ENCODE results near the gene CFAP53. TPM values are rescaled to one million over a fixed set of nuclear protein-coding genes. Genes with fewer than 3 reads are reported as not detected.
"Not testable (repeated sequence)": the region's sequence is repeated elsewhere in the genome, so short reads cannot be mapped to it uniquely, and the experiment has no call there.

Gene CFAP53
- total and polyA plus RNA-seq, 11 donors, result 0.10 to 0.62 (median 0.15) TPM; not detected in 6

DNA sequence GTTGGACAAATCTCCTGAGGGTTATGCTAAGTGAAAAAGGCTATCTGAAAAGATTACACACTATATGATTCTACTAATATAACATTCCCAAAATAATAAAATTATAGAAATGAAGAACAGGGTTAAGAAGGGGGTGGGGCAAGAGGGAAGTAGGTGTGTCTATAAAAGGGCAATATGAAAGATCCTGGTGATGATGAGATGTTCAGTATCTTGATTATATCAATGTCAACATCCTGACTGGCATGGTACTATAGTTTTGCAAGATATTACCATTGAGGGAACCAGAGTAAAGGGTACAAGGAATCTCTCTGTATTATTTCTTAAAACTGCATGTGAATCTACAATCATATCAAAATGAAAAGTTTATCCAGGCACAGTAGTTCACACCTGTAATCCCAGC lies 16.7 kb downstream of the CFAP53 start:
- no peak overlapping the region for H3K4me3 ChIP-seq
- no peak overlapping the region for H3K27ac ChIP-seq
- DNase-seq, result no peak
- ATAC-seq, result no peak
- no peaks in the 10 kb centered on the region for H3K27me3 ChIP-seq
- no peaks in the 10 kb centered on the region for H3K4me1 ChIP-seq
- no peaks in the 10 kb centered on the region for H3K9me3 ChIP-seq
- intact Hi-C loops (cut with DNase I), result loop anchor here in 1 of 10 donors (10.0 kb wide), 1 partner anchor 65 kb away; no protein-coding TSS in a partner anchor
- H3K36me3 ChIP-seq, result no peaks in the 10 kb centered on the region
- TF ChIP-seq POLR2A (IDR thresholded peaks at IDR 0.05) (no peak), CTCF (IDR thresholded peaks at IDR 0.05) (no peak)

- no peaks in the 10 kb centered on the region for H3K9me3 ChIP-seq
- intact Hi-C loops (cut with DNase I), result loop anchor here in 2 of 10 donors (2.0 to 10.0 kb wide), 2 partner anchors 61 to 67 kb away; no protein-coding TSS in a partner anchor
- no peak for DNase-seq
- H3K4me3 ChIP-seq, result no peak overlapping the region
- H3K4me1 ChIP-seq, result no peaks in the 10 kb centered on the region
- TF ChIP-seq CTCF (IDR thresholded peaks at IDR 0.05), result no peak
- TF ChIP-seq POLR2A (IDR thresholded peaks at IDR 0.05), result no peak
- H3K27me3 ChIP-seq, result no peaks in the 10 kb centered on the region
- H3K36me3 ChIP-seq, result no peaks in the 10 kb centered on the region
- H3K27ac ChIP-seq, result no peak overlapping the region
- no peak for ATAC-seq
These were observed 18.7 kb downstream of the CFAP53 start for GRCh38 chr18:50247561-50247960.

DNA sequence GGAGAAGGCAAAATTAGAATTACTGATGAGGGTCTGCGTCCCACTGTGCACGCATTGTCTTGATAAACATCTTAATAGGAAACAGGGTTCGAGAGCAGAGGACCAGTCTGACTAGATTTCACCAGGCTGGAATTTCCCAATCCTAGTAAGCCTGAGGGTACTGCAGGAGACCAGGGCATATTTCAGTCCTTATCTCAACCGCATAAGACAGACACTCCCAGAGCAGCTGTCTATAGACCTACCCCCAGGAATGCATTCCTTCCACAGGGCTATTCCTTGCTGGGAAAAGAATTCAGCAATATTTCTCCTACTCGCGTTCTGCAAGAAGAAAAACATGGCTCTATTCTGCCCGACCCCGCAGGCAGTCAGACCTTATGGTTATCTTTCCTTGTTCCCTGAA lies 24.5 kb downstream of the CFAP53 start:
- intact Hi-C loops (cut with DNase I), result loop anchor here in 1 of 10 donors (10.0 kb wide), 1 partner anchor 73 kb away; no protein-coding TSS in a partner anchor
- ATAC-seq, H3K4me3 ChIP-seq, H3K27ac ChIP-seq, H3K36me3 ChIP-seq, H3K27me3 ChIP-seq, DNase-seq, H3K4me1 ChIP-seq: not testable (repeated sequence)
- 71 to 89% (median 74%) methylated on average over 8 of the region's 8 CpGs for WGBS, 4 donors
- peaks cover 0 to 15% (median 0%) of the 10 kb centered on the region in 12 donors for H3K9me3 ChIP-seq

- no peak overlapping the region for H3K27ac ChIP-seq
- H3K27me3 ChIP-seq, result no peaks in the 10 kb centered on the region
- WGBS, 4 donors, result 84 to 99% (median 89%) methylated on average over 3 of the region's 3 CpGs
- no peak overlapping the region for H3K4me3 ChIP-seq
- no peaks in the 10 kb centered on the region for H3K36me3 ChIP-seq
- TF ChIP-seq CTCF (IDR thresholded peaks at IDR 0.05), result no peak
- TF ChIP-seq POLR2A (IDR thresholded peaks at IDR 0.05), result no peak
- DNase-seq (no peak), ATAC-seq (no peak)
- peaks cover 0 to 15% (median 0%) of the 10 kb centered on the region in 12 donors for H3K9me3 ChIP-seq
- H3K4me1 ChIP-seq, result no peaks in the 10 kb centered on the region
- intact Hi-C loops (cut with DNase I), result loop anchor here in 1 of 10 donors (10.0 kb wide), 1 partner anchor 75 kb away; no protein-coding TSS in a partner anchor
These were observed 26.2 kb downstream of the CFAP53 start for GRCh38 chr18:50240080-50240563.

GRCh38 chr18:50232419-50232818 lies 33.9 kb downstream of the CFAP53 start:
- ATAC-seq (no peak), DNase-seq (no peak)
- no peak overlapping the region for H3K4me3 ChIP-seq
- H3K9me3 ChIP-seq, result no peaks in the 10 kb centered on the region
- H3K4me1 ChIP-seq, result no peaks in the 10 kb centered on the region
- TF ChIP-seq POLR2A (IDR thresholded peaks at IDR 0.05), result no peak
- TF ChIP-seq CTCF (IDR thresholded peaks at IDR 0.05), result no peak
- no peaks in the 10 kb centered on the region for H3K36me3 ChIP-seq
- no peaks in the 10 kb centered on the region for H3K27me3 ChIP-seq
- 41 to 71% (median 57%) methylated on average over 2 of the region's 2 CpGs for WGBS, 4 donors
- no peak overlapping the region for H3K27ac ChIP-seq
- intact Hi-C loops (cut with DNase I), result no loop called here

Data from heart left ventricle (tissue), 16 donors.